Stimulated activated naive B cell treated with anti-CD40 and anti-IgM and Interleukin-4, amounts not matched to agents 10 μg/mL and 1 μg/mL and 100 μg/mL, for 72 hours (primary cell): ENCODE measurements around the gene MORC3.
"Not testable (repeated sequence)": the region's sequence is repeated elsewhere in the genome, so short reads cannot be mapped to it uniquely, and the experiment has no call there.

Experiments used
- ATAC-seq, 2 donors: fragments of 150-1000 bp; cut with Tn5 transposase; replicated peaks; 2 replicates each; pipeline ENCODE4 v1.10.0; 2021; ENCODE audit warnings: moderate library complexity in 1 of 2
- DNase-seq: peaks from one replicate; pipeline ENCODE4 v3.0.0; 2021
- H3K27ac Mint-ChIP-seq: one replicate; pipeline ENCODE4 v1.8.0; 2022; ENCODE audit warnings: mild to moderate bottlenecking, mixed read lengths
- H3K27me3 Mint-ChIP-seq, 2 donors: one replicate each; pipeline ENCODE4 v1.8.0; 2022; ENCODE audit warnings: mixed read lengths in 2 of 2
- H3K36me3 Mint-ChIP-seq, 2 donors: one replicate each; pipeline ENCODE4 v1.8.0; 2022; ENCODE audit warnings: mixed read lengths in 2 of 2, mild to moderate bottlenecking in 1 of 2
- H3K4me1 Mint-ChIP-seq, 2 donors: one replicate each; pipeline ENCODE4 v1.8.0; 2022; ENCODE audit warnings: mixed read lengths in 2 of 2, mild to moderate bottlenecking in 1 of 2
- H3K4me3 Mint-ChIP-seq, 2 donors: one replicate each; pipeline ENCODE4 v1.8.0; 2022; ENCODE audit warnings: mild to moderate bottlenecking in 2 of 2, mixed read lengths in 2 of 2, moderate library complexity in 1 of 2
- H3K9me3 Mint-ChIP-seq, 2 donors: one replicate each; pipeline ENCODE4 v1.8.0; 2022; ENCODE audit warnings: mixed read lengths in 2 of 2, mild to moderate bottlenecking in 1 of 2

The MORC3 gene

GRCh38 chr21:36319767-36320420 is at the start of gene MORC3:
MORC3 (plus strand) TSS chr21:36320197; CDS start chr21:36320265, 68 bp downstream.
- H3K36me3 Mint-ChIP-seq, result peaks cover 26 to 32% of the 10 kb centered on the region in 2 donors
- ATAC-seq (peak; percentile 84 to 89), DNase-seq (peak; percentile 98)
- peaks cover 37 to 55% of the 10 kb centered on the region in 2 donors for H3K4me1 Mint-ChIP-seq
- H3K9me3 Mint-ChIP-seq, result peaks cover 9% of the 10 kb centered on the region in 2 donors
- H3K4me3 Mint-ChIP-seq, result peak within 1 kb of the TSS; percentile 90 to 98
- H3K27me3 Mint-ChIP-seq, result peaks cover 0 to 4% of the 10 kb centered on the region in 2 donors
- H3K27ac Mint-ChIP-seq, result peak within 1 kb of the TSS; percentile 100

- not testable (repeated sequence) for DNase-seq, H3K27me3 Mint-ChIP-seq, H3K27ac Mint-ChIP-seq, H3K9me3 Mint-ChIP-seq, H3K4me3 Mint-ChIP-seq, ATAC-seq
- Mint-ChIP-seq H3K4me1 (peaks cover 10 to 18% of the 10 kb centered on the region in 2 donors), H3K36me3 (peaks cover 50 to 64% of the 10 kb centered on the region in 2 donors)
Measured at GRCh38 chr21:36270786-36271695, 49.0 kb upstream of the MORC3 start.

- H3K4me3 Mint-ChIP-seq, result no peak overlapping the region
- DNase-seq (no peak), ATAC-seq (no peak)
- peaks cover 42 to 55% of the 10 kb centered on the region in 2 donors for H3K36me3 Mint-ChIP-seq
- peaks cover 4% of the 10 kb centered on the region in 2 donors for H3K4me1 Mint-ChIP-seq
- no peak overlapping the region for H3K27ac Mint-ChIP-seq
- no peaks in the 10 kb centered on the region for H3K27me3 Mint-ChIP-seq
- no peaks in the 10 kb centered on the region for H3K9me3 Mint-ChIP-seq
Measured at GRCh38 chr21:36274128-36274527, 45.9 kb upstream of the MORC3 start.

GRCh38 chr21:36282568-36283230 is 37.3 kb upstream of the MORC3 start:
- H3K36me3 Mint-ChIP-seq, result peaks cover 27 to 40% of the 10 kb centered on the region in 2 donors
- no peaks in the 10 kb centered on the region for H3K9me3 Mint-ChIP-seq
- H3K4me3 Mint-ChIP-seq, result peak overlapping the region in 1 of 2 donors; percentile 10
- H3K27me3 Mint-ChIP-seq, result no peaks in the 10 kb centered on the region
- DNase-seq, result no peak
- ATAC-seq, result peak; percentile 38 to 67
- H3K4me1 Mint-ChIP-seq, result peaks cover 9 to 20% of the 10 kb centered on the region in 2 donors
- peak overlapping the region; percentile 56 for H3K27ac Mint-ChIP-seq

GRCh38 chr21:36283231-36283622 is 36.8 kb upstream of the MORC3 start:
- Mint-ChIP-seq H3K4me1 (peaks cover 9 to 20% of the 10 kb centered on the region in 2 donors), H3K36me3 (peaks cover 23 to 35% of the 10 kb centered on the region in 2 donors)
- not testable (repeated sequence) for H3K9me3 Mint-ChIP-seq, H3K27ac Mint-ChIP-seq, H3K27me3 Mint-ChIP-seq, H3K4me3 Mint-ChIP-seq, DNase-seq, ATAC-seq

- H3K4me1 Mint-ChIP-seq, result peaks cover 8 to 9% of the 10 kb centered on the region in 2 donors
- DNase-seq (no peak), ATAC-seq (peak in 1 of 2 donors; percentile 61)
- H3K36me3 Mint-ChIP-seq, result peaks cover 29 to 37% of the 10 kb centered on the region in 2 donors
- H3K9me3 Mint-ChIP-seq, result no peaks in the 10 kb centered on the region
- H3K27me3 Mint-ChIP-seq, result no peaks in the 10 kb centered on the region
- H3K27ac Mint-ChIP-seq, result no peak overlapping the region
- H3K4me3 Mint-ChIP-seq, result no peak overlapping the region
Measured at GRCh38 chr21:36288651-36289243, 31.2 kb upstream of the MORC3 start.

GRCh38 chr21:36291509-36291908 is 28.5 kb upstream of the MORC3 start:
- no peak for DNase-seq
- Mint-ChIP-seq H3K36me3 (peaks cover 23 to 37% of the 10 kb centered on the region in 2 donors), H3K9me3 (no peaks in the 10 kb centered on the region), H3K27ac (no peak overlapping the region), H3K4me3 (no peak overlapping the region), H3K4me1 (peaks cover 12 to 15% of the 10 kb centered on the region in 2 donors), H3K27me3 (no peaks in the 10 kb centered on the region)
- no peak for ATAC-seq

GRCh38 chr21:36297406-36297937 is 22.5 kb upstream of the MORC3 start:
- no peak for ATAC-seq
- Mint-ChIP-seq H3K27ac (peak overlapping the region; percentile 95), H3K4me3 (peak overlapping the region; percentile 74 to 81), H3K9me3 (peaks cover 0 to 1% of the 10 kb centered on the region in 2 donors), H3K36me3 (peaks cover 6 to 18% of the 10 kb centered on the region in 2 donors), H3K27me3 (no peaks in the 10 kb centered on the region), H3K4me1 (peaks cover 38 to 58% of the 10 kb centered on the region in 2 donors)
- DNase-seq, result no peak

GRCh38 chr21:36297938-36298572 is 21.9 kb upstream of the MORC3 start:
- H3K4me1 Mint-ChIP-seq, result peaks cover 38 to 64% of the 10 kb centered on the region in 2 donors
- peak overlapping the region; percentile 95 for H3K27ac Mint-ChIP-seq
- H3K4me3 Mint-ChIP-seq, result peak overlapping the region; percentile 74 to 81
- ATAC-seq (peak; percentile 95), DNase-seq (peak; percentile 79)
- H3K9me3 Mint-ChIP-seq, result peaks cover 0 to 1% of the 10 kb centered on the region in 2 donors
- no peaks in the 10 kb centered on the region for H3K27me3 Mint-ChIP-seq
- peaks cover 5 to 16% of the 10 kb centered on the region in 2 donors for H3K36me3 Mint-ChIP-seq

GRCh38 chr21:36306872-36307534 is 13.0 kb upstream of the MORC3 start:
- H3K36me3 Mint-ChIP-seq, result peaks cover 0 to 2% of the 10 kb centered on the region in 2 donors
- no peaks in the 10 kb centered on the region for H3K9me3 Mint-ChIP-seq
- H3K27ac Mint-ChIP-seq, result no peak overlapping the region
- no peaks in the 10 kb centered on the region for H3K27me3 Mint-ChIP-seq
- H3K4me1 Mint-ChIP-seq, result peaks cover 9 to 30% of the 10 kb centered on the region in 2 donors
- no peak for DNase-seq
- no peak for ATAC-seq
- H3K4me3 Mint-ChIP-seq, result no peak overlapping the region

GRCh38 chr21:36310016-36310415 is 10.0 kb upstream of the MORC3 start:
- H3K4me3 Mint-ChIP-seq, result peak overlapping the region; percentile 38 to 42
- no peaks in the 10 kb centered on the region for H3K27me3 Mint-ChIP-seq
- H3K27ac Mint-ChIP-seq, result peak overlapping the region; percentile 95
- H3K9me3 Mint-ChIP-seq, result peaks cover 3 to 6% of the 10 kb centered on the region in 2 donors
- DNase-seq (peak; percentile 66), ATAC-seq (peak; percentile 99 to 100)
- H3K36me3 Mint-ChIP-seq, result peaks cover 4% of the 10 kb centered on the region in 2 donors
- H3K4me1 Mint-ChIP-seq, result peaks cover 6 to 24% of the 10 kb centered on the region in 2 donors

- ATAC-seq, H3K27ac Mint-ChIP-seq, DNase-seq, H3K4me3 Mint-ChIP-seq, H3K27me3 Mint-ChIP-seq: not testable (repeated sequence)
- peaks cover 7 to 13% of the 10 kb centered on the region in 2 donors for H3K9me3 Mint-ChIP-seq
- peaks cover 6 to 12% of the 10 kb centered on the region in 2 donors for H3K36me3 Mint-ChIP-seq
- H3K4me1 Mint-ChIP-seq, result peaks cover 14 to 25% of the 10 kb centered on the region in 2 donors
Measured at GRCh38 chr21:36313446-36313845, 6.6 kb upstream of the MORC3 start.
